ENCODE data around the gene SH3GL3. TPM values are rescaled to one million over a fixed set of nuclear protein-coding genes. Genes with fewer than 3 reads are reported as not detected.

Gene SH3GL3
- total RNA-seq, 1 experiment from 2014 or later = not detected

- Histone ChIP-seq H3K36me3 (ENCODE audit: control insufficient read depth, insufficient read depth, low read length) (no peaks in the 10 kb centered on the region), H3K4me1 (no peaks in the 10 kb centered on the region), H3K4me3 (ENCODE audit: low read depth, low read length) (no peak overlapping the region), H3K27me3 (replicated peaks; ENCODE audit: control insufficient read depth, insufficient read depth, low read length) (no peaks in the 10 kb centered on the region; the same call in 1 of the 2 replicates), H3K9me3 (no peaks in the 10 kb centered on the region)
- ChIA-PET POLR2A (no interaction called here), CTCF (no interaction called here)
- no peak overlapping the region for H3K27ac Mint-ChIP-seq (ENCODE audit: unreplicated experiment)
- no peak overlapping the region for H3K4me3 Mint-ChIP-seq (ENCODE audit: unreplicated experiment)
- no peaks in the 10 kb centered on the region for H3K9me3 Mint-ChIP-seq (ENCODE audit: unreplicated experiment)
- peaks cover 6% of the 10 kb centered on the region for H3K27me3 Mint-ChIP-seq (ENCODE audit: insufficient read depth, unreplicated experiment)
- no peak for DNase-seq
- H3K4me1 Mint-ChIP-seq (ENCODE audit: low read depth, unreplicated experiment) = no peaks in the 10 kb centered on the region
- BruUV-seq (replicated peaks) = no TSS peak
- no peaks in the 10 kb centered on the region for H3K36me3 Mint-ChIP-seq (ENCODE audit: insufficient read depth, unreplicated experiment)
- TF ChIP-seq, protein P1, sequence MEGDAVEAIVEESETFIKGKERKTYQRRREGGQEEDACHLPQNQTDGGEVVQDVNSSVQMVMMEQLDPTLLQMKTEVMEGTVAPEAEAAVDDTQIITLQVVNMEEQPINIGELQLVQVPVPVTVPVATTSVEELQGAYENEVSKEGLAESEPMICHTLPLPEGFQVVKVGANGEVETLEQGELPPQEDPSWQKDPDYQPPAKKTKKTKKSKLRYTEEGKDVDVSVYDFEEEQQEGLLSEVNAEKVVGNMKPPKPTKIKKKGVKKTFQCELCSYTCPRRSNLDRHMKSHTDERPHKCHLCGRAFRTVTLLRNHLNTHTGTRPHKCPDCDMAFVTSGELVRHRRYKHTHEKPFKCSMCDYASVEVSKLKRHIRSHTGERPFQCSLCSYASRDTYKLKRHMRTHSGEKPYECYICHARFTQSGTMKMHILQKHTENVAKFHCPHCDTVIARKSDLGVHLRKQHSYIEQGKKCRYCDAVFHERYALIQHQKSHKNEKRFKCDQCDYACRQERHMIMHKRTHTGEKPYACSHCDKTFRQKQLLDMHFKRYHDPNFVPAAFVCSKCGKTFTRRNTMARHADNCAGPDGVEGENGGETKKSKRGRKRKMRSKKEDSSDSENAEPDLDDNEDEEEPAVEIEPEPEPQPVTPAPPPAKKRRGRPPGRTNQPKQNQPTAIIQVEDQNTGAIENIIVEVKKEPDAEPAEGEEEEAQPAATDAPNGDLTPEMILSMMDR (IDR thresholded peaks at IDR 0.05; ENCODE audit: insufficient read depth in 1 of 2, low read depth in 1 of 2, low read length in 1 of 2, severe bottlenecking in 1 of 2, unreplicated experiment in 1 of 2) = no peak
- intact Hi-C loops (cut with micrococcal nuclease; ENCODE audit: unreplicated experiment) = no loop called here
Measured at GRCh38 chr15:83570756-83571155, 123.6 kb downstream of the SH3GL3 start.

- TF ChIP-seq, protein P1 (IDR thresholded peaks at IDR 0.05; ENCODE audit: insufficient read depth in 1 of 2, low read depth in 1 of 2, low read length in 1 of 2, severe bottlenecking in 1 of 2, unreplicated experiment in 1 of 2) = peak; percentile 50 to 51
- Mint-ChIP-seq H3K27ac (ENCODE audit: unreplicated experiment) (no peak overlapping the region), H3K36me3 (ENCODE audit: insufficient read depth, unreplicated experiment) (no peaks in the 10 kb centered on the region), H3K9me3 (ENCODE audit: unreplicated experiment) (no peaks in the 10 kb centered on the region), H3K27me3 (ENCODE audit: insufficient read depth, unreplicated experiment) (peaks cover 6% of the 10 kb centered on the region), H3K4me1 (ENCODE audit: low read depth, unreplicated experiment) (no peaks in the 10 kb centered on the region), H3K4me3 (ENCODE audit: unreplicated experiment) (no peak overlapping the region)
- intact Hi-C loops (cut with micrococcal nuclease; ENCODE audit: unreplicated experiment) = loop anchor here (1.0 kb wide), 1 partner anchor 134 kb away; no protein-coding TSS in a partner anchor
- H3K9me3 ChIP-seq = no peaks in the 10 kb centered on the region
- POLR2A ChIA-PET = no interaction called here
- CTCF ChIA-PET = interaction anchor here (1.4 kb wide), 1 partner anchor 14 kb away, joined by 3 read pairs; no protein-coding TSS in a partner anchor
- H3K4me1 ChIP-seq = no peaks in the 10 kb centered on the region
- no peaks in the 10 kb centered on the region for H3K36me3 ChIP-seq (ENCODE audit: control insufficient read depth, insufficient read depth, low read length)
- H3K4me3 ChIP-seq (ENCODE audit: low read depth, low read length) = no peak overlapping the region
- H3K27me3 ChIP-seq (replicated peaks; ENCODE audit: control insufficient read depth, insufficient read depth, low read length) = no peaks in the 10 kb centered on the region; the same call in 1 of the 2 replicates
- DNase-seq = peak in 1 of 2 experiments; percentile 14
- BruUV-seq (replicated peaks) = no TSS peak
Measured at GRCh38 chr15:83571820-83572707, 124.9 kb downstream of the SH3GL3 start.

GRCh38 chr15:83574345-83574744, 127.2 kb downstream of the SH3GL3 start:
- POLR2A ChIA-PET = no interaction called here
- Histone ChIP-seq H3K4me3 (ENCODE audit: low read depth, low read length) (no peak overlapping the region), H3K9me3 (no peaks in the 10 kb centered on the region)

More at GRCh38 chr15:83574345-83574744, 127.2 kb downstream of the SH3GL3 start:
- no peaks in the 10 kb centered on the region for H3K4me1 ChIP-seq
- CTCF ChIA-PET = interaction anchor here (1.1 kb wide), 1 partner anchor 326 kb away, joined by 3 read pairs; no protein-coding TSS in a partner anchor
- no peaks in the 10 kb centered on the region for H3K4me1 Mint-ChIP-seq (ENCODE audit: low read depth, unreplicated experiment)
- no peaks in the 10 kb centered on the region; the same call in 1 of the 2 replicates for H3K27me3 ChIP-seq (replicated peaks; ENCODE audit: control insufficient read depth, insufficient read depth, low read length)
- peaks cover 6% of the 10 kb centered on the region for H3K27me3 Mint-ChIP-seq (ENCODE audit: insufficient read depth, unreplicated experiment)
- no peak overlapping the region for H3K4me3 Mint-ChIP-seq (ENCODE audit: unreplicated experiment)
- no peak for DNase-seq
- TF ChIP-seq, protein P1 (IDR thresholded peaks at IDR 0.05; ENCODE audit: insufficient read depth in 1 of 2, low read depth in 1 of 2, low read length in 1 of 2, severe bottlenecking in 1 of 2, unreplicated experiment in 1 of 2) = no peak
- H3K27ac Mint-ChIP-seq (ENCODE audit: unreplicated experiment) = no peak overlapping the region
- H3K36me3 Mint-ChIP-seq (ENCODE audit: insufficient read depth, unreplicated experiment) = no peaks in the 10 kb centered on the region
- no peaks in the 10 kb centered on the region for H3K9me3 Mint-ChIP-seq (ENCODE audit: unreplicated experiment)
- intact Hi-C loops (cut with micrococcal nuclease; ENCODE audit: unreplicated experiment) = no loop called here
- no peaks in the 10 kb centered on the region for H3K36me3 ChIP-seq (ENCODE audit: control insufficient read depth, insufficient read depth, low read length)
- no TSS peak for BruUV-seq (replicated peaks)

Measured in Caco-2 (cell line).